ENCODE data around the gene USP5. TPM values are rescaled to one million over a fixed set of nuclear protein-coding genes. Genes with fewer than 3 reads are reported as not detected.

USP5 gene
- total RNA-seq, 2 experiments from 2014 or later: 70.4 to 129 TPM

DNA sequence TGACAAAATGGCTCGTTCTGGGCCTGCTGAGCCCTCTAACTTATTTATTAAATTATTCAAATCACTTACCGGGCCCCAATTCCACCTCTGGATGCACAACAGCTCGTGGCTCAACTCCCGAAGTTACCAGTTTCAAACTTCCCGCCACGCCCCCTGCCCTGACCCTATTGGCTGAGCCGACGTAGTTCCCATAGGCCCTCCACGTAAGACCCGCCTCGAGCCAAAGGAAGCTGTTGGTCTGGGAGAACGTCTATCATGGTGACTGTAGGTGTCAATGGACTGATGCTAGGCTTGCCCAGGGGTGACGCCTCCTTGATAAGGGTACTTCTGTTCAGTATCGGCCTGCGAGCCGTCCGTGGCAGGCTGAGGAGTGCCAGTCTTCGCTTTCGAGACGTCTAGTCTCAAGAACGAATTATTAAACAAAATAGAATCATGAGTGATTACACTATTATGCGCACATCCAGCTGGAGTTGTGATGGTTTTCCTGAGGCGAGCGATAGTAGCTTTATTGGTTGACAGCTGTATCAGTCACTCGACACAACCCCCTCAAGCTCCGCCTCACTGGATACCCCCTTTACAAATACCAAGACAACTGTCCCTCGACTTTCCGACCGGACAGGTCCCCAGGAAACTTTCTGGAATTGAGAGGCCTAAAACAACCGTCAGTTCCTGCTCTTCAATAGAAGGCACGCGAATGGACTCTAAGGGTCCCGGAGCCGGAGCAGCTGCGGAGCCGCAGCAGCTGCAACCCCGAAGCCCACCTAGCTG is 613 bp upstream of the USP5 start, which contains the start of gene CDCA3:
CDCA3 (minus strand) TSS at position 134 of the 768 bp plus-strand sequence. CDS start 334 bp downstream, outside the sequence.
- DNase-seq (ENCODE audit: low spot score): peak; percentile 99
- peaks cover 6% of the 10 kb centered on the region for H4K20me1 ChIP-seq (ENCODE audit: insufficient read depth, low read length)
- H3K9me3 ChIP-seq (ENCODE audit: low read length): no peaks in the 10 kb centered on the region
- H3K36me3 ChIP-seq (ENCODE audit: insufficient read depth, low read length): peaks cover 67% of the 10 kb centered on the region
- ChIA-PET POLR2A (interaction anchor here (0.5 to 6.0 kb wide), 33 partner anchors 8 to 1379 kb away, joined by 3 to 101 read pairs (median 4); partner anchors contain the start of genes C12orf57, COPS7A, ENO2 and GNB3), CTCF (ENCODE audit: unreplicated experiment) (interaction anchor here (0.5 to 2.9 kb wide), 9 partner anchors 9 to 1231 kb away, joined by 3 to 14 read pairs (median 5); partner anchors contain the start of genes GNB3, GPR162, MLF2 and NECAP1)
- peak within 1 kb of the TSS; percentile 93 for H3K4me3 ChIP-seq (ENCODE audit: low read depth, low read length, poor library complexity, severe bottlenecking)
- peak within 1 kb of the TSS; percentile 73 for H3K4me2 ChIP-seq (ENCODE audit: low read length)
- BruUV-seq (replicated peaks): no TSS peak
- intact Hi-C loops (cut with micrococcal nuclease; ENCODE audit: unreplicated experiment): loop anchor here (1.0 to 5.0 kb wide), 2 partner anchors 40 to 121 kb away; partner anchors contain the start of genes EMG1 and PHB2
- TF ChIP-seq, protein P1, sequence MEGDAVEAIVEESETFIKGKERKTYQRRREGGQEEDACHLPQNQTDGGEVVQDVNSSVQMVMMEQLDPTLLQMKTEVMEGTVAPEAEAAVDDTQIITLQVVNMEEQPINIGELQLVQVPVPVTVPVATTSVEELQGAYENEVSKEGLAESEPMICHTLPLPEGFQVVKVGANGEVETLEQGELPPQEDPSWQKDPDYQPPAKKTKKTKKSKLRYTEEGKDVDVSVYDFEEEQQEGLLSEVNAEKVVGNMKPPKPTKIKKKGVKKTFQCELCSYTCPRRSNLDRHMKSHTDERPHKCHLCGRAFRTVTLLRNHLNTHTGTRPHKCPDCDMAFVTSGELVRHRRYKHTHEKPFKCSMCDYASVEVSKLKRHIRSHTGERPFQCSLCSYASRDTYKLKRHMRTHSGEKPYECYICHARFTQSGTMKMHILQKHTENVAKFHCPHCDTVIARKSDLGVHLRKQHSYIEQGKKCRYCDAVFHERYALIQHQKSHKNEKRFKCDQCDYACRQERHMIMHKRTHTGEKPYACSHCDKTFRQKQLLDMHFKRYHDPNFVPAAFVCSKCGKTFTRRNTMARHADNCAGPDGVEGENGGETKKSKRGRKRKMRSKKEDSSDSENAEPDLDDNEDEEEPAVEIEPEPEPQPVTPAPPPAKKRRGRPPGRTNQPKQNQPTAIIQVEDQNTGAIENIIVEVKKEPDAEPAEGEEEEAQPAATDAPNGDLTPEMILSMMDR (conservative IDR thresholded peaks at IDR 0.05; ENCODE audit: low read length): no peak
- TF ChIP-seq EZH2phosphoT487 (IDR thresholded peaks at IDR 0.05; ENCODE audit: borderline replicate concordance, low read depth, low read length): no peak
- H3K79me2 ChIP-seq (ENCODE audit: insufficient read depth, low read depth, low read length): peaks cover 47% of the 10 kb centered on the region
- peak within 1 kb of the TSS; percentile 38; the same call in 1 of the 2 replicates for H2AFZ ChIP-seq (ENCODE audit: low read length)
- H3K9me2 ChIP-seq (ENCODE audit: insufficient read depth, low read length): no peaks in the 10 kb centered on the region
- peaks cover 35% of the 10 kb centered on the region for H3K4me1 ChIP-seq (ENCODE audit: insufficient read depth, low read length, poor library complexity, severe bottlenecking)
- peak within 1 kb of the TSS; percentile 86 for H3K27ac ChIP-seq (ENCODE audit: low read depth, low read length, poor library complexity, severe bottlenecking)

DNA sequence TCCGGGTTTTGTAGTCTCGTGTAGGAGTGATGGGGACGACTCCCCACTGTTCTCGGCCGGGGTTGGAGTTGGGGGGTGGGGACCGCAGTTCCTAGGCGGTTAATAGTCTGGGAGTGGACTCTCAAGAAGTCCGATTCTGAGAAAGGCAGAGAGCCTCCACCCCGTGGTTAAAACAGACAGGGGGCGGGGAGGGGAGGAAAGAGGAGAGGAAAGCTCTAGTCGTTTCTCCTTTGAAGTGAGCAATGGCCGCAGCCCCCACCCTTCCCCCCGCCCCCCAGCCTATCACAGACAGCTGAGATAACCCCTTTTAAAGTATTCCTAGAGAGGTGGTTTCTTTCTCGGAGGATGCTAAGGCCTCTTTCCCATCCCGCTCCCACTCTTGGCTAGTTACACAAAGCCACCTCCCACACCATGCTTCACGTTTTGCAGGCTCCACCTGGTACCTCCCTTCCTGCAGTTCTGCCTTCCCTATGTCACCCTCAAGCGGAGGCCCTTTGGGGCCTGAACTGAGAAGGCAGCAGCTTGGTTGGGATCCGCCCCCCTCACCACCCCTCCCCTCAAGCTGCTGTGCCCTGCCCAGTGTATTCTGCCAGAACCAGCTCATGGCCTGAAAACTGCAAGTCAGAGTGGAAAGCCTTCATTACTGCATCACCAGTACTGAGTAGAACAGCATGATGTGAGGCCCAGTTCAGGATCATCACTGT is 853 bp downstream of the USP5 start:
- BruUV-seq (replicated peaks): no TSS peak
- Histone ChIP-seq H3K9me3 (ENCODE audit: low read length) (no peaks in the 10 kb centered on the region), H3K36me3 (ENCODE audit: insufficient read depth, low read length) (peaks cover 67% of the 10 kb centered on the region), H3K27ac (ENCODE audit: low read depth, low read length, poor library complexity, severe bottlenecking) (peak overlapping the region; percentile 30), H3K4me1 (ENCODE audit: insufficient read depth, low read length, poor library complexity, severe bottlenecking) (peaks cover 35% of the 10 kb centered on the region), H3K4me3 (ENCODE audit: low read depth, low read length, poor library complexity, severe bottlenecking) (peak overlapping the region; percentile 93), H2AFZ (ENCODE audit: low read length) (no peak overlapping the region), H4K20me1 (ENCODE audit: insufficient read depth, low read length) (peaks cover 6% of the 10 kb centered on the region), H3K79me2 (ENCODE audit: insufficient read depth, low read depth, low read length) (peaks cover 47% of the 10 kb centered on the region), H3K9me2 (ENCODE audit: insufficient read depth, low read length) (no peaks in the 10 kb centered on the region), H3K4me2 (ENCODE audit: low read length) (peak overlapping the region; percentile 99)
- TF ChIP-seq, protein P1 (conservative IDR thresholded peaks at IDR 0.05; ENCODE audit: low read length): no peak
- TF ChIP-seq EZH2phosphoT487 (IDR thresholded peaks at IDR 0.05; ENCODE audit: borderline replicate concordance, low read depth, low read length): no peak
- DNase-seq (ENCODE audit: low spot score): peak; percentile 52
- intact Hi-C loops (cut with micrococcal nuclease; ENCODE audit: unreplicated experiment): loop anchor here (1.0 to 5.0 kb wide), 3 partner anchors 14 to 119 kb away; partner anchors contain the start of genes EMG1, PHB2, SPSB2 and TPI1
- ChIA-PET POLR2A (interaction anchor here (0.6 to 6.0 kb wide), 20 partner anchors 9 to 319 kb away, joined by 3 to 101 read pairs (median 4); partner anchors contain the start of genes COPS7A, ENO2, GAPDH and GNB3), CTCF (ENCODE audit: unreplicated experiment) (interaction anchor here (0.9 to 2.8 kb wide), 4 partner anchors 11 to 107 kb away, joined by 4 to 14 read pairs (median 6); partner anchors contain the start of genes GNB3 and TPI1)

All from OCI-LY7 (cell line).